NCI-H226 (cell line): ENCODE data around the gene SRD5A3.

Source experiments
- DNase-seq: peaks from one replicate; pipeline ENCODE4 v3.0.0-alpha.2; 2015

SRD5A3 gene

GRCh38 chr4:55416176-55416575 lies 70.1 kb downstream of the SRD5A3 start:
- DNase-seq: no peak
